Mucosa of stomach (tissue), 1 donor: ENCODE results near the gene PEAK1.
A peak's percentile ranks its signal among the peaks of the same experiment; 100 is the strongest.

ENCODE experiments used
- H3K27me3 ChIP-seq: one replicate; pipeline ENCODE4 v1.7.0; 2013; ENCODE audit warnings: mild to moderate bottlenecking, low read length; ENCODE audit not compliant: control insufficient read depth, insufficient read depth
- H3K36me3 ChIP-seq: one replicate; pipeline ENCODE4 v1.7.0; 2013; ENCODE audit warnings: low read length; ENCODE audit not compliant: control insufficient read depth, insufficient read depth
- H3K4me1 ChIP-seq: one replicate; pipeline ENCODE4 v1.7.0; 2013; ENCODE audit warnings: mild to moderate bottlenecking, low read length; ENCODE audit not compliant: control insufficient read depth, insufficient read depth
- H3K4me3 ChIP-seq: one replicate; pipeline ENCODE4 v1.7.0; 2013; ENCODE audit warnings: low read length
- H3K9ac ChIP-seq: one replicate; pipeline ENCODE4 v1.7.0; 2013; ENCODE audit warnings: mild to moderate bottlenecking, low read length, moderate library complexity
- H3K9me3 ChIP-seq: one replicate; pipeline ENCODE4 v1.7.0; 2013; ENCODE audit warnings: mild to moderate bottlenecking, low read length, moderate library complexity; ENCODE audit not compliant: control insufficient read depth
- donor health status: Pancreatic carcinoma.

The PEAK1 gene

GRCh38 chr15:77454265-77454664 is 34.4 kb upstream of the PEAK1 start:
- Histone ChIP-seq H3K36me3 (no peaks in the 10 kb centered on the region), H3K4me3 (no peak overlapping the region), H3K9me3 (no peaks in the 10 kb centered on the region), H3K4me1 (peaks cover 29% of the 10 kb centered on the region), H3K27me3 (no peaks in the 10 kb centered on the region), H3K9ac (no peak overlapping the region)

GRCh38 chr15:77446840-77447390 is 27.0 kb upstream of the PEAK1 start:
- Histone ChIP-seq H3K36me3 (no peaks in the 10 kb centered on the region), H3K9ac (no peak overlapping the region), H3K9me3 (no peaks in the 10 kb centered on the region), H3K4me1 (peaks cover 4% of the 10 kb centered on the region), H3K27me3 (no peaks in the 10 kb centered on the region), H3K4me3 (no peak overlapping the region)

GRCh38 chr15:77440378-77440999 is 20.6 kb upstream of the PEAK1 start:
- Histone ChIP-seq H3K4me1 (peaks cover 14% of the 10 kb centered on the region), H3K36me3 (no peaks in the 10 kb centered on the region), H3K27me3 (no peaks in the 10 kb centered on the region), H3K4me3 (no peak overlapping the region), H3K9ac (no peak overlapping the region), H3K9me3 (no peaks in the 10 kb centered on the region)

- Histone ChIP-seq H3K36me3 (no peaks in the 10 kb centered on the region), H3K9me3 (no peaks in the 10 kb centered on the region), H3K4me3 (no peak overlapping the region), H3K27me3 (no peaks in the 10 kb centered on the region), H3K4me1 (peaks cover 14% of the 10 kb centered on the region), H3K9ac (no peak overlapping the region)
Measured at GRCh38 chr15:77437264-77437663, 17.4 kb upstream of the PEAK1 start.

GRCh38 chr15:77436822-77437221 is 16.9 kb upstream of the PEAK1 start:
- H3K9me3 ChIP-seq: no peaks in the 10 kb centered on the region
- no peak overlapping the region for H3K9ac ChIP-seq
- H3K36me3 ChIP-seq: no peaks in the 10 kb centered on the region
- no peaks in the 10 kb centered on the region for H3K27me3 ChIP-seq
- H3K4me3 ChIP-seq: no peak overlapping the region
- peaks cover 9% of the 10 kb centered on the region for H3K4me1 ChIP-seq

- Histone ChIP-seq H3K36me3 (no peaks in the 10 kb centered on the region), H3K9ac (no peak overlapping the region), H3K9me3 (no peaks in the 10 kb centered on the region), H3K4me3 (no peak overlapping the region), H3K4me1 (no peaks in the 10 kb centered on the region), H3K27me3 (no peaks in the 10 kb centered on the region)
Measured at GRCh38 chr15:77430652-77431051, 10.7 kb upstream of the PEAK1 start.

GRCh38 chr15:77430213-77430612 is 10.3 kb upstream of the PEAK1 start:
- Histone ChIP-seq H3K27me3 (no peaks in the 10 kb centered on the region), H3K4me1 (peaks cover 2% of the 10 kb centered on the region)

GRCh38 chr15:77426871-77427270 is 7.0 kb upstream of the PEAK1 start:
- Histone ChIP-seq H3K4me3 (no peak overlapping the region), H3K36me3 (no peaks in the 10 kb centered on the region), H3K27me3 (no peaks in the 10 kb centered on the region), H3K9me3 (no peaks in the 10 kb centered on the region), H3K4me1 (peaks cover 7% of the 10 kb centered on the region), H3K9ac (no peak overlapping the region)

More at GRCh38 chr15:77430213-77430612, 10.3 kb upstream of the PEAK1 start:
- H3K36me3 ChIP-seq: no peaks in the 10 kb centered on the region
- no peak overlapping the region for H3K9ac ChIP-seq
- no peak overlapping the region for H3K4me3 ChIP-seq
- H3K9me3 ChIP-seq: no peaks in the 10 kb centered on the region

GRCh38 chr15:77426377-77426776 is 6.5 kb upstream of the PEAK1 start:
- Histone ChIP-seq H3K9ac (no peak overlapping the region), H3K36me3 (no peaks in the 10 kb centered on the region), H3K27me3 (no peaks in the 10 kb centered on the region), H3K4me3 (no peak overlapping the region), H3K4me1 (peaks cover 10% of the 10 kb centered on the region), H3K9me3 (no peaks in the 10 kb centered on the region)

GRCh38 chr15:77425104-77425503 is 5.2 kb upstream of the PEAK1 start:
- Histone ChIP-seq H3K4me1 (peaks cover 10% of the 10 kb centered on the region), H3K9me3 (no peaks in the 10 kb centered on the region), H3K9ac (no peak overlapping the region), H3K4me3 (no peak overlapping the region), H3K36me3 (no peaks in the 10 kb centered on the region), H3K27me3 (no peaks in the 10 kb centered on the region)

- H3K9ac ChIP-seq: peak overlapping the region; percentile 91
- H3K4me1 ChIP-seq: peaks cover 23% of the 10 kb centered on the region
- H3K36me3 ChIP-seq: no peaks in the 10 kb centered on the region
- no peaks in the 10 kb centered on the region for H3K9me3 ChIP-seq
- peak overlapping the region; percentile 77 for H3K4me3 ChIP-seq
- H3K27me3 ChIP-seq: no peaks in the 10 kb centered on the region
Measured at GRCh38 chr15:77421370-77421700, 1.4 kb upstream of the PEAK1 start.

- Histone ChIP-seq H3K36me3 (no peaks in the 10 kb centered on the region), H3K9ac (peak within 1 kb of the TSS; percentile 91), H3K4me3 (peak within 1 kb of the TSS; percentile 77), H3K27me3 (no peaks in the 10 kb centered on the region), H3K9me3 (no peaks in the 10 kb centered on the region), H3K4me1 (peaks cover 23% of the 10 kb centered on the region)
Measured at GRCh38 chr15:77420610-77421369, 886 bp upstream of the PEAK1 start, which contains the start of gene HMG20A. HMG20A (plus strand) TSS chr15:77420888; CDS start chr15:77458408, 37,520 bp downstream.
